ENCODE measurements around the gene FNDC3A.
"Not testable (repeated sequence)": the region's sequence is repeated elsewhere in the genome, so short reads cannot be mapped to it uniquely, and the experiment has no call there.

DNA sequence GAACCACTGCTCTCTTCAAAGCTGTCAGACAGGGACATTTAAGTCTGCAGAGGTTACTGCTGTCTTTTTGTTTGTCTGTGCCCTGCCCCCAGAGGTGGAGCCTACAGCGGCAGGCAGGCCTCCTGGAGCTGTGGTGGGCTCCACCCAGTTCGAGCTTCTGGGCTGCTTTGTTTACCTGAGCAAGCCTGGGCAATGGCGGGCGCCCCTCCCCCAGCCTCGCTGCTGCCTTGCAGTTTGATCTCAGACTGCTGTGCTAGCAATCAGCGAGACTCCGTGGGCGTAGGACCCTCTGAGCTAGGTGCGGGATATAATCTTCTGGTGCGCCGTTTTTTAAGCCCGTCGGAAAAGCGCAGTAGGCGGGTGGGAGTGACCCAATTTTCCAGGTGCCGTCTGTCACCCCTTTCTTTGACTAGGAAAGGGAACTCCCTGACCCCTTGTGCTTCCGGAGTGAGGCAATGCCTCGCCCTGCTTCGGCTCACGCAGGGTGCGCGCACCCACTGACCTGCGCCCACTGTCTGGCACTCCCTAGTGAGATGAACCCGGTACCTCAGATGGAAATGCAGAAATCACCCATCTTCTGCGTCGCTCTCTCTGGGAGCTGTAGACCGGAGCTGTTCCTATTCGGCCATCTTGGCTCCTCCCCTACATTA is 43.4 kb downstream of the FNDC3A start:
- TF ChIP-seq, protein P1, sequence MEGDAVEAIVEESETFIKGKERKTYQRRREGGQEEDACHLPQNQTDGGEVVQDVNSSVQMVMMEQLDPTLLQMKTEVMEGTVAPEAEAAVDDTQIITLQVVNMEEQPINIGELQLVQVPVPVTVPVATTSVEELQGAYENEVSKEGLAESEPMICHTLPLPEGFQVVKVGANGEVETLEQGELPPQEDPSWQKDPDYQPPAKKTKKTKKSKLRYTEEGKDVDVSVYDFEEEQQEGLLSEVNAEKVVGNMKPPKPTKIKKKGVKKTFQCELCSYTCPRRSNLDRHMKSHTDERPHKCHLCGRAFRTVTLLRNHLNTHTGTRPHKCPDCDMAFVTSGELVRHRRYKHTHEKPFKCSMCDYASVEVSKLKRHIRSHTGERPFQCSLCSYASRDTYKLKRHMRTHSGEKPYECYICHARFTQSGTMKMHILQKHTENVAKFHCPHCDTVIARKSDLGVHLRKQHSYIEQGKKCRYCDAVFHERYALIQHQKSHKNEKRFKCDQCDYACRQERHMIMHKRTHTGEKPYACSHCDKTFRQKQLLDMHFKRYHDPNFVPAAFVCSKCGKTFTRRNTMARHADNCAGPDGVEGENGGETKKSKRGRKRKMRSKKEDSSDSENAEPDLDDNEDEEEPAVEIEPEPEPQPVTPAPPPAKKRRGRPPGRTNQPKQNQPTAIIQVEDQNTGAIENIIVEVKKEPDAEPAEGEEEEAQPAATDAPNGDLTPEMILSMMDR (conservative IDR thresholded peaks at IDR 0.05; ENCODE audit: low read depth, low read length) = not testable (repeated sequence)
- TF ChIP-seq EZH2 (IDR thresholded peaks at IDR 0.05; ENCODE audit: borderline replicate concordance, low read depth, low read length, poor library complexity, severe bottlenecking) = not testable (repeated sequence)
